Kidney tubule cell (primary cell): ENCODE results near the gene CRYBB2.
"Not testable (repeated sequence)": the region's sequence is repeated elsewhere in the genome, so short reads cannot be mapped to it uniquely, and the experiment has no call there.

ENCODE experiments used
- DNase-seq: peaks from one replicate; pipeline ENCODE4 v3.0.0-alpha.2; 2018; ENCODE audit warnings: low spot score

CRYBB2 gene

DNA sequence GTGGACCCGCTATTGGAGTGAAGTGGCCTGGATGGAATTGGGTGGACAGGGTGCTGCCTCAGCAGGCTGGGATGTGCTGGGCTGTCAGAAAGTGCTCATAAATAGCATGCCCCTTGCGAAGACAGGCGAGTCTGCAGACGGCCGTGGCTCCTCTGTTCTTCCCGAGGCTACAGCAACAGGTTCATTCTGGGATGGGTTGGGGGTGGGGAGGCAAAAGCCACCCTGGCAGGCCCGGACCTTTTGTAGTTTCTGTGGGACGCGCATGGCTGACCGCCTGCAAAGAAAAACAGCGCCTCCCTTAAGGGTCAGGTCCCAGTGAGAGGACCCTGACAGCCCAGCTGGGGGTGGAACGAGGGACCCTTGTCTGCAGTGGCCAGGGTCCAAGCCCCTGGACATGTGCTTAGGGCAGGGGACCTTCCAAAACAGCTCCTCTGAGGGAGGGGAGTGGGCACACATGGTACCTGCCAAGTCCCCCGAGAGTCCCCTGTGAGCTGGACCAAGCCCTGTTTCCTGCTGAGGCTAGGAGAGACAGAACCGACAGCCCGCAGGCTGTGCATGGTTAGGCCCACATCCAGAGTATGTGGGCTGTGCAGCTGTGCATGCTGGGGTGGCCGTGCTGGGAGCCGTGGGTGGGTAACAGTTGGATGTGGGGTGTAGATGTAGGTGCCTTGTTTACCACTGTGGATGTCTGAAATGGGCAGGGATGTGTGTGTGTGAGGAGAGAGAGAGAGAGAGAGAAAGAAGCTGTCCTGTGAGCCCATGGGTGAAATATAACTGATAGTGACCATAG is 19.5 kb upstream of the CRYBB2 start, which contains the start of gene CRYBB3:
Gene CRYBB3, plus strand, starts transcription at position 128 of the 790 bp plus-strand sequence. CDS start 1,539 bp downstream, outside the sequence.
- no peak for DNase-seq

DNA sequence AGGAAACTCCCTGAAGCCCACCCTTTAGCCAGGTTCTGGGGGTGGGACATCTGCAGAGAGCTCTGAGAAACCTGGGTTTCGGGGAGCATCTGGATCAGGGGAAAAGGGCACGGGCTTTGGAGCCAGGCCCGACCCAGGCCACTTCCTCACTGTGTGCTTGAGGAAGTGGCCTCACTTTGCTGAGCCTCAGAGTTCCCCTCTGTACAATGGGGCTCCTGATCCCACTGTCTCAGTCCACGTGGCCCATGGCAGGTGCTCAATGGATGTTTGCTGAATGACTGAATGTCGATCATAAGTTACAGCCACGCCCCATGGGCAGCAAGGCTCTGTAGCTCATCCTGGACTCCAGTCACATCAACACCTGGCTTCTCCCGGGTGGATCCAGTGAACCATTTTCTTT is 18.5 kb upstream of the CRYBB2 start:
- DNase-seq: no peak

DNA sequence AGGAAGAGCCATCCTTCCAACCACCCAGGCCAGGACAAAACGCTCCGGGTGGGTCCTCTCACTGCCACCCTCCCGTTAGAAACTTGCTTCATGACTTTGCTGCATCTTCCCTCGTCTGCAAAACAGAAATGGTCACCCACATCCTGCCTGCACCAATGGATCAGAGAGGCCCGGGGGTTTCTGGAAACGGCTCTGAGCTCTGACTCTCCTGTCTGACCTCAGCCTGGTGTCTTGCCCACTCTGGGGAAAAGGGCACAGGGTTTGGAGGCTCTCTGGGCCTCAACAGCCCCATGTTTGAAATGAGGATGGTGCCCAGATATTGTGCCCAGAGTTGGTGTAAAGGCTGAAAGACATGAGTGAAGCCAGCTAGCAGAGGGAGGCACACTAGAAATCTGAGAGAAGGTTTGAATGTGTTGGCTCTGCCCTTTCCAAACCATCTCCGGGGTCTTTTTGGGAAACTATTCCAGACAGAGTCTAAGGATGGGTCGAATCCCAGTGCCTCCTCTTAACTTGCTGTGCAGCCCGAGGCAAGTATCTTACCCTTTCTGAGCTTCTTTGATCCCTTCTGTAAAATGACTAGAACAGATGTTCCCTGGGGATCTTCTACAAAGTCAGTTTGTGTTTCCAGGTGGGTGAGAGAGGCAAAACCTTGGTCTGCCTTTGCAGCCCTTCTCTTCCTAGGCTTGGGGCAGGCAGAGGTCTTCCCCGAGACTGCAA is 17.7 kb upstream of the CRYBB2 start:
- no peak for DNase-seq

DNA sequence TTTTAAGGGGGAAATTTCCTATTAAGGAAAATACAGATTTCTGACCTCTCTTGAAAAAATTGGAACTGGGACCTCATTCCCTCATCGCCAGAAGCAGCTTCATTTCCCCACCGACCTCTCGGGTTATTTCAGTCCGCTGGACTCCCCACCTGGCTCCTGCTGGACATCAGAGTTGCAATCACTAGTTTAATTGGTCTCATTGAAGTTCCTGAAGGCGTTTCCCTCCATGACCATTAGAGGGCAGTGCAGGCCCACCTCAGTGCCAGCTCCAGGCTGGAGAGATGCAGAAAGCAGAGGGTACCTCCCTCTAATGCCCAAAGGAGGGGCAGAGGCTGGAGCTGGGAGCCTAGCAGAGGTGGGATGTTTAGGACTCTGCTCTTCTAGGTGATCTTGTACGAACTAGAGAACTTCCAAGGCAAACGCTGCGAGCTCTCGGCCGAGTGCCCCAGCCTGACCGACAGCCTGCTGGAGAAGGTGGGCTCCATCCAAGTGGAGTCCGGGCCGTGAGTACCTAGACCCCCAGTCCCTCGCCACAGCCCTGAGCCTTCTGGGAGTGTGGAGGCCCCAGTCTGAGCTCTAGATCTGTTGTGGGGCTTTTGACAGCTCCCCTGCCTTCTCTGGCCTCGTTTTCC is 17.0 kb upstream of the CRYBB2 start:
- peak; percentile 59 for DNase-seq

DNA sequence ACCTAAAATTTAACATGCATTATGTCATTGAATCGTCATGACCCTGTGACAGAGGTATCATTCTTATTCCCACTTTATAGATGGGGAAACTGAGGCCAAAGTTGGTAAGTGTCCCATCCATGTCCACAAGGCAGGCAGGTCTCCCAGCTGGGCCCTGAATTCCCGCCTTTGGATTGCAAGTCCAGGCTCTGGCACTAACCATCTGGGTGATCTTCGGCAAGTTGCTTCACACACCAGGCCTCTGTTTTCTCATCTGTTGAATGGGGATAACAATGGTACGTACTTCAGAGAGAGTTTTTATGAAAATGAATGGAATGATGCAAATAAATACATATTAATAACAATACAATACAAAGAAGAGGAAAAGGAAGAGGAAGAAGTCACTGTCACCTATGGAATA is 16.4 kb upstream of the CRYBB2 start:
- DNase-seq: no peak

DNA sequence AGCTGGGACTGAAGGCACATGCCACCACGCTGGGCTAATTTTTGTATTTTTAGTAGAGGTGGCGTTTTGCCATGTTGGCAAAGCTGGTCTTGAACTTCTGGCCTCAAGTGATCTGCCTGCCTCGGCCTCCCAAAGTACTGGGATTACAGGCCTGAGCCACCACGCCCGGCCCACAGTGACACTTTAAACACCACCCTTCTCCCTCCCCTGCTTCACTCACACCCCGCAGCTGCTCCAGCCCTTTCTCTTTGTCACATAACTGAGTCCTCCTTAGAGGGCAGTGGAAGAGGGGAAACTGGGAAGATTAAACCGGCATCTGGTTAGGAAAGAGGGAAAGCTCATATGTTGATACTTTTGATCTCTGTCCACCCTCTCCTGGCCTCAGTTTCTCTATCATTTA is 14.9 kb upstream of the CRYBB2 start:
- not testable (repeated sequence) for DNase-seq

DNA sequence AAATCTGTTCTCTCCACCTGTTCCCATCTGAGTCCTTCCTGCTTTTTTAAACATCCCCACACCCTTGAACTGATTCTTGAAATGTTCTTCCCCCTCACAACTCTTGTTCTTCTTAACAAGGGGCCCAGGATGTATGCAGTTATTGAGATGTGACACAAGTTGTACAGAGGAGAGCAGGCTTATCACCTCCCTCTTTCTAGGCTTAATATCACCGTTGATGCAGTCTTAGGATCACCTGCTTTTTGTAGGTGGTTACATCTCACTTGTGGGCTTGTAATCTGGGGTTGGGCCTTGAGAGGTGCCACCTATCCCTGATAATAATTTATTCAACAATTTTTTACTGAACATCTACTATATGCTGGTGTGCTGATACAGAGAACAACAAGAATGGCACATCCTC is 13.6 kb upstream of the CRYBB2 start:
- DNase-seq: no peak

DNA sequence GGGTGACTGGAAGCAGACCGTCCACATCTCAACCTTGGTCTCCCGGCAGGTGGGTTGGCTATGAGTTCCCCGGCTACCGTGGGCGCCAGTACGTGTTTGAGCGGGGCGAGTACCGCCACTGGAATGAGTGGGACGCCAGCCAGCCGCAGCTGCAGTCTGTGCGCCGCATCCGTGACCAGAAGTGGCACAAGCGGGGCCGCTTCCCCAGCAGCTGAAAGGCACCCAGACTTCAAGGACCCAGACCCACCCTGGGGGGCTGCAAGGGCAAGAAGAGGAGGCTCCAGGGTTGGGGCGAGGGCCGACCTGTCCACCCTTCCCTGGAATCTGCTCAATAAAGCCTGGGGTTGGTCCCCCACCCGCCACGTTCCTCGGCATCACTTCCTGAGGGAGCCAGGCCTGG is 12.4 kb upstream of the CRYBB2 start:
- DNase-seq: no peak

DNA sequence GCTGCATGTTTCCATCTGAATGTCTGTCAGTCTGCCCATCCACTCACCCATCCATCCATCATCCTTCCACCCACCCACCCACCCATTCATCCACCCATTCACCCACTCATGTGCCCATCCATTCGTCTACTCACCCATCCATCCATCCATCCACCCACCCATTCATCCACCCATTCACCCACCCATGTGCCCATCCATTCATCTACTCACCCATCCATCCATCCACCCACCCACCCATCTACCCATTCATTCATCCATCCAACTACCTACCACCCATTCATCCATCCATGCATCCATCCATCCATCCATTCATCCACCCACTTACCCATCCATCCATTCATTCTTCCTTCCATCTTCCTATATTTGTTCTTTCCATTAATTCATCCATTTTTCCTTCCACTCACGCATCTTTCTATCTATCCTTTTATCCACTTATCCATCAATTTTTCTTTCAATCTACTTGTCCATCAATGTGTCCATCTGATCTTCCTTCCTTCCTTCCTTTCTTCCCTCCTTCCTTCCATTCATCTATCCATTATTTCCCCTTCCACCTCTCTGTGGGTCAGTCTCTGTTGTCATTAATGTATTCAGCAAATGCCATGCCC is 11.8 kb upstream of the CRYBB2 start:
- no peak for DNase-seq

DNA sequence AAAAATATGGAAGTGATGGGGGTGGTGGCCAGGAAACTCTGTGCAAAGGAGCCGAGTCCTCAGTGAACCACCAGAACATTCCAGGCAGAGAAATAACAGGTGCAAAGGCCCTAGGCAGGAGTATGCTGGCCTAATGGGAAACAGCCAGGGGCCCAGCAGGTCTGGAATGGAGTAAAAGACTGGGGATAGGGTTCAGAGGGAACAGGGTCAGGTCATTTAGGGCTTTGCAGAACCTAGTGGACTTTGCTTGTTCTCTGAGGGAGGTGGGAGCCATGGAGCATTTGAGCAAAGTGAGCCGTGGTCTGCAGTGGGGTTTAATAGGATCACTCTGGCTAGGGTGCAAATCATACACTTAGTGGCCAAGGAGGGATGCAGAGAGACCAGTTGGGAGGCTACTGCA is 11.1 kb upstream of the CRYBB2 start:
- no peak for DNase-seq

DNA sequence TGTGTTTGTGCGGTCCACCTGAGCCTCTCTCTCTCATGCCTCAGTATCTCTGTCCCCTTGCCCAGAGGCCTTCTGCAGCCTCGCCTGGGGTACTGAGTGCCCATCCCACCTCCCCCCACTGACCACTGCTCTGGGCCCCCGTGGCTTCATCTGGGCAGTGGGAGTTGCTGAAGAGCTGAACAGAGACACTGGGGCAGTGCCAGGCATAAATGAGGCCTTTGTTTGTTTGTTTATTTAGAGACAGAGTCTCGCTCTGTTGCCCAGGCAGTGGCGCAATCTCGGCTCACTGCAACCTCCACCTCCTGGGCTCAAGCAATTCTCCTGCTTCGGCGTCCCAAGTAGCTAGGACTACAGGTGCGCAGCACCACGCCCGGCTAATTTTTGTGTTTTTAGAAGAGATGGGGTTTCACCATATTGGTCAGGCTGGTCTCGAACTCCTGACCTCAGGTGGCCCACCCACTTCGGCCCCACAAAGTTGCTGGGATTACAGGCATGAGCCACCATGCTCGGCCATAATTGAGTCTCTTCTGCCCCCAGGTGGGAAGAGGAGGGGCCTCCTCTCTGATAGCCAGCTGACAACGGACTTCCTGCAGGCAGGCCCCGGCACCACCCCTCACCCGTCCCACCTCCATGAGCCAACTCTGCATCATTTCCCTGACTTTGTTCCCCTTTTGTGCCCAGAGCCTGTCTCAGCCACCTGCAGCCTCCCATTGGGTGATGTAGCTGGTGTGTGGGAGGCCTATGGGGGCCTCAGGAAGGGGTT is 10.5 kb upstream of the CRYBB2 start:
- DNase-seq: no peak

DNA sequence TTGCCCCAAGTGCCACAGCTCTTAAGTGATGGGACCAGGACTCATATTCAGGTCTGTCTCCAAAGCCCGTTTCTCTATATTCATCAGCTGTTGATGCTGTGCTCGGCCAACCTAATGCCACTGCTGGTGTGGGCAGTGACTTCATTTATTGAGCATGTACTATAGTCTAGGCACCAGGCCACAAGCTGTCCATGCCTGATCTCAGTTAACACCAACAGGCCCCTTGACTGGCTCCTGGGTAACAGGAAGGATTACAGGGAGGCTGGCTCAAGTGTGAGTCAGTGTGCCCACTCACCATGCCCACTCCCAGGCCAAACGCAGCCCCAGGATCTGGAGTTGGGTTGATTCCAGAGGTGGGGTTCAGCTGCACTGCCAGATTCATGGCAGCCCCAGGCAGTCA is 8.6 kb upstream of the CRYBB2 start:
- no peak for DNase-seq

DNA sequence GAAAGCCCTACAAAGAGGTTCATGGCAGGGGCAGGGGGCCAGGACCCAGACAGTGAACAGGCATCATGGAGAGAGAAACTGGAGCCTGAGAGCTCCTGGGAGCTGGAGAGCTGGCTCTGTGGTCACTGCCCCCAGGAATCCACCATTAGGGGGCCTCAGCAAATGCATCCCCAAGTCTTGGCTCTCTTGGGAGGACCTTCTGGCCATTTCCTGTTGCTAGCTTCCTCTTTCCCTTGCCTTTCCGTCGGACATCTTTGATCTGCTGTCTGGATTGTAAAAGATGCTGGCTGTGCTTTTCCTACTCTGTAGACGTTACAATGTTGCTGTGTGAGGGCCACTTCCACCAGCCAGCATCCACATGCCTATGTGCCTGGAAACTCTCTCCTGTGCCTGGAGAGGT is 7.1 kb upstream of the CRYBB2 start:
- DNase-seq: no peak

DNA sequence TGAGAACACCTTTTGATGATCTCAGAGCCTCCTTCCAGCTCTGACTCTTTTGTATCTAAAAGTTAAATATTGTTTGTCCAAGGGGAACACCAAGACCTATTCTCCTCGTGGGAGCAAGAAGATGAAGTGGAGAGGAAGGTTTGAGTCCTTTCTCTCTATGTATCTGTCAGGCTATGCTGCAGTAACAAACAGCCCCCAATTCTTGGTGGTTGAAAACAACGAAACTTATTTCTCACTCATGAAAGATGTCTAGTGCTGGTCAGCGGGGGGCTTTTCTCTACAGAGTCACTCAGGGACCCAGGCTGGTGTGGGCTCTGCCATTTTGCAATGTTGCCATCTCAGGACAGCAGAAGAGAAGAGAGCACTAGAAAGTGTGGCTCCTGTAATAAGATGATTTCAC is 6.2 kb upstream of the CRYBB2 start:
- no peak for DNase-seq

DNA sequence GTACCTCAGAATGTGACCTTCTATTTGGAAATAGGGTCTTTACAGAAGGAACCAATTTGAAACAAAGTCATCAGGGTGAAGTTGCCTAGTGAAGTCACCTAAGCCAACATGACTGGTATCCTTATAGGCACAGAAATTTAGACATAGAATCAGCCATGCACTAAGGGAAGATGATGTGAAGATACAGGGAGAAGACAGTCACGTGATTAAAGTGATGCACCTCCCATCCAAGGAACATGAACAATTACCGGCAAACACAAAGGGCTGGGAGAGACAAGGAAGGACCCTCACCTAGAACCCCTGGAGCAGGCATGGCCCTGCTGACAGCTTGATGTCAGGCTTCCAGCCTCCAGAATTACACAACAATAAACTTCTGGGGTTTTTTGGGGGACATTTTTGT is 3.2 kb upstream of the CRYBB2 start:
- DNase-seq: no peak

DNA sequence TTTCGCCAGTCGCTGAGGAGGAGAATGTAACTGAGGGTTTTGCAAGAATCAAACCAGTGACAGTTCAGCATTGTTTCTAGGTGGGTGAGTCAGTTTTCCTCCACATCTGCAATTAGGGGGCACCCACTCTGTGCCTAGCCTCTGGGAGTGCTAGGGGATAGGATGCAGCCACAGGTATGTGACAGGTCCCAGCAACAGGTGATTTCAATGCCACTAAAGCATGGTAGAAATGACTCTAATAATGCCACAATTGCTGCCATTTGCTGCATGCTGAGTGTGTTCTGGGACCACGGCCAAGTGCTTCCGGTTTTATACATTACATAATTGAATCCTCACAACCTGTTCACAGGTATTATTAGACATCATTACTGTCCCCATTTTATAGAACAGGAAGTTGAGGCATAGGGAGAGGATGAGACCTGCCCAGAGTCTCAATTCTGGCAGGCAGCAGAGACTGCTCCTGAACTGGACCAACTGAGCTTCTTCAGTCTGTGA is 556 bp downstream of the CRYBB2 start:
- no peak for DNase-seq

DNA sequence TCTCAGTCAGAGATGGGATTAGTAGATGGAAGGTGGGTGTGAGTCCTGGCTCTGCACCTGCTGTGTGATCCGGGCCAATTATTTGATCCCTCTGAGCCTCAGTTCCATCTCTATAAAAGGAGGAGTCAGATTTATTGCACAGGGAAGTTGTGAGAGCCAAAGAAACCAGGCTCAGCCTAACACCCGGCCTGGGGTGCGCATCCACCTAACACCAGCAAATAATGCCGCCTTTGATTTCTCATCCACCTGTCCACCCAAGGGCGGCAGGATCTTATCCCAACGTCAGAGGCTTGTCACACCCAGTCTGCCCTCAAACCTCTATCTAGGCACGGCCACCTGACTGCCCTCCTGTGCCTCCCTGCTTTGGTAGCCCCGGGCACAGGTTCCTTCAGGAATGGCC is 2.4 kb downstream of the CRYBB2 start:
- no peak for DNase-seq

DNA sequence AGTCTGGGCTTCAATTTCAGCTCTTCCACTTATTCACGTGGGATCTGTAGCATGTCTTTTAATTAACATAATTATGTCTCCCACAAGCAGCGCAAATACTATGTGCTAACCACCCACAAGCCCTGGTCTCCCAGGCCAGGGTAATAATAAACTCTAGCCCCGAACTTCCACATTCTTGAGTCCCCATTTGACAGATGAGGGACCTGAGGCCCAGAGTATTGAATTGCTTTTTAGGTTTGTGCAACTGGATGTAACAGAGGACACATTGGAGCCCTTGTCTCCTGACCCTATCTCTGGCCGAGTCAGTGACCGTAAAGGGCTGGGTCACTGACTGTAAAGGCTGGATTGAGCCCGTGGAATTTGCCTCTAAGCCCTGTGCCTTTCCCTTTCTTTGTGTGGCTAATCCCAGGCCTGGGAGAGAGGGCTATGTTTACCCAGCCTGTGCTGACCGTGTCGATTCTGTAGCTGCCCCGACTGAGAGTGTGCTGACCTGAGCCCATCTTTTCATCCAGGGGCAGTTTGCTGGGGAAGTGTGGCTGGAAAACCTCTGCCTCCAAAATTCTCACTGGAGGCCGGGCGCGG is 3.9 kb downstream of the CRYBB2 start:
- no peak for DNase-seq

DNA sequence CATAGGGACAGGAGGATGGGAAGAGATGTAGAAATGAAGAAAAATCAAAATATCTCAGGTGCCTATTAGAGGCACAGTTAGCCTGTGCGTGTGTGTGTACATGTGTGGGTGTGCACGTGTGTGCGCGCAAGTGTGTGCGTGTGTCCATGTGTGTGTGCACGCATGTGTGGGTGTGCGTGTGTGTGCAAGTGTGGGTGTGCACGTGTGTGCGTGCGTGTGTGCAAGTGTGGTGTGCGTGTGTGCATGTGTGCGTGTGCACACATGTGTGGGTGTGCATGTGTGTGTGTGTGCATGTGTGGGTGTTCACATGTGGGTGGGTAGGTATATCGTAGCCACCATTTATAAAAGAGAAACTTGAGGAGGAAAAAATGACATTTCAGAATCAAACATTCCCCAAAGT is 9.4 kb downstream of the CRYBB2 start:
- DNase-seq: no peak

DNA sequence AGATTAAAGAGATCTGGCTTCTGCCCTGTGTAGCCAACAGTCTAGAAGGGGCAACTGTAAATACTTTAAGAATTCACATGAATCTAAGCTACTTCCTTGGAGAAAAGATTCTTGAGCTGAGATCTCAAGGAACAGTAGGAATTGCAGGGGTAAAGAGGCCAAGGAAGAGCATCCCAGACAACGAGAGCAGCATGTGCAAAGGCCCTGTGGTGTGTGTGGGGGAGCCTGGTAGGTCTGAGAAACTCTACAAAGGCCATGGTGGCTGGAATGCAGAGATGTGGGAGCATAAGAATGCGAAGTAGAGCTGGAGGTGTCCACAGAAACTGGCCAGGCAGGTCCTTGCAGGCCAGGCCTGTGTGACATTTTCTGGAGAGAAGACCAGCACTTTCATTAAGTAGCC is 11.3 kb downstream of the CRYBB2 start:
- DNase-seq: not testable (repeated sequence)

DNA sequence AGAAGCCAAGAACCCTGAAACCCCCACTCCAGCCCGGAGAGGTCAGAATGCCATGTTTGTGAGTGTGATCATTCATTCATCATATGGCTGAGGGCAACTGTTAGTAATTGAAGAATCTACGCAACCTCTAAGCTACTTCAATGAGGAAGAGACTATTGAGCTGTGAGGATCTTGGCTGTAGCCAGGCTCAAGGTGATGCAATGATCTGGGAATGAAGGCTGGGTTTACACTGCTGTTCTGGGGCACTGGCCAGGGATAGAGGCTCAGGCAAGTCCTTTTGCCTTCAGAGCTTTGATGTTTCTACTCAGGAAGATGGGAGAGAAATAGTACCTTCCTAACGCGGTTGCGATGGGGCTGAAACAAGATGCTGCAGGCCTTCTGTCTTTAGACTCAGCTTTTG is 12.9 kb downstream of the CRYBB2 start:
- no peak for DNase-seq
